Neural cell (in vitro differentiated cells): ENCODE data around the gene EPHA1. TPM values are rescaled to one million over a fixed set of nuclear protein-coding genes. Genes with fewer than 3 reads are reported as not detected.
"Not testable (repeated sequence)": the region's sequence is repeated elsewhere in the genome, so short reads cannot be mapped to it uniquely, and the experiment has no call there.

Experiments
- H2AFZ ChIP-seq: fragments of 200-600, 300-800 bp; sonication (generic), shearing (Covaris generic); 2 replicates; pipeline ENCODE4 v1.6.0; 2014; ENCODE audit warnings: low read depth, mild to moderate bottlenecking, antibody characterized with exemption, low read length, moderate library complexity
- H3F3A ChIP-seq: fragments of 200-600 bp; shearing (Covaris generic); 2 replicates; pipeline ENCODE4 v1.6.1; 2016; ENCODE audit warnings: mild to moderate bottlenecking, moderate library complexity, mixed read lengths, antibody characterized with exemption, low read length; ENCODE audit not compliant: insufficient read depth, poor library complexity, severe bottlenecking
- H3K27ac ChIP-seq: fragments of 200-600, 300-800 bp; sonication (generic), shearing (Covaris generic); 2 replicates; pipeline ENCODE4 v1.5.1; 2014; ENCODE audit warnings: mild to moderate bottlenecking, low read length, moderate library complexity
- H3K27me3 ChIP-seq: fragments of 300-800, 200-600 bp; sonication (generic), shearing (Covaris generic); 2 replicates; pipeline ENCODE4 v1.6.0; 2014; ENCODE audit warnings: mild to moderate bottlenecking, low read depth, low read length, moderate library complexity; ENCODE audit not compliant: insufficient read depth
- H3K36me3 ChIP-seq: fragments of 300-800, 200-600 bp; sonication (generic), shearing (Covaris generic); 2 replicates; pipeline ENCODE4 v1.5.1; 2014; ENCODE audit warnings: mild to moderate bottlenecking, antibody characterized with exemption, low read length, moderate library complexity; ENCODE audit not compliant: insufficient read depth
- H3K4me2 ChIP-seq: fragments of 300-800, 200-600 bp; sonication (generic), shearing (Covaris generic); 2 replicates; pipeline ENCODE4 v1.6.0; 2014; ENCODE audit warnings: mild to moderate bottlenecking, low read length
- H3K4me3 ChIP-seq: fragments of 300-800, 200-600 bp; sonication (generic), shearing (Covaris generic); 2 replicates; pipeline ENCODE4 v1.5.1; 2014; ENCODE audit warnings: mild to moderate bottlenecking, low read length, moderate library complexity
- H3K79me2 ChIP-seq: fragments of 200-600 bp; shearing (Covaris generic); replicated peaks from 2 replicates; pipeline ENCODE4 v1.6.0; 2014; ENCODE audit warnings: mild to moderate bottlenecking, low read length, moderate library complexity; ENCODE audit not compliant: insufficient read depth
- H3K9ac ChIP-seq: fragments of 300-800, 200-600 bp; sonication (generic), shearing (Covaris generic); 2 replicates; pipeline ENCODE4 v1.6.1; 2016; ENCODE audit warnings: mild to moderate bottlenecking, low read length, mixed read lengths
- H3K9me2 ChIP-seq: fragments of 200-600 bp; shearing (Covaris generic); 2 replicates; pipeline ENCODE4 v1.6.1; 2016; ENCODE audit warnings: mild to moderate bottlenecking, low read length, mixed read lengths; ENCODE audit not compliant: insufficient read depth
- H3K9me3 ChIP-seq: fragments of 200-600, 300-800 bp; sonication (generic), shearing (Covaris generic); 2 replicates; pipeline ENCODE4 v1.6.1; 2016; ENCODE audit warnings: mild to moderate bottlenecking, mixed run types, low read length, moderate library complexity, mixed read lengths
- H4K20me1 ChIP-seq: fragments of 200-600 bp; shearing (Covaris generic); 2 replicates; pipeline ENCODE4 v1.6.1; 2016; ENCODE audit warnings: mild to moderate bottlenecking, mixed run types; ENCODE audit not compliant: insufficient read depth
- CTCF ChIP-seq: fragments of 450-650 bp; IDR thresholded peaks from 2 replicates; pipeline ENCODE4 v1.5.1; 2014; ENCODE audit warnings: antibody characterized with exemption, mild to moderate bottlenecking, moderate library complexity; ENCODE audit not compliant: poor library complexity, severe bottlenecking
- EP300 ChIP-seq: fragments of 450-650 bp; conservative IDR thresholded peaks from 2 replicates; pipeline ENCODE4 v1.6.1; 2014; ENCODE audit warnings: antibody characterized with exemption, mild to moderate bottlenecking, moderate library complexity; ENCODE audit not compliant: poor library complexity, severe bottlenecking
- EZH2 ChIP-seq: fragments of 200-600, 300-800 bp; shearing (Covaris generic), sonication (generic); IDR thresholded peaks from 2 replicates; pipeline ENCODE4 v1.6.1; 2014; ENCODE audit warnings: antibody characterized with exemption, low read length, borderline replicate concordance, mild to moderate bottlenecking; ENCODE audit not compliant: insufficient read depth, poor library complexity, severe bottlenecking
- MXI1 ChIP-seq: fragments of 450-650 bp; conservative IDR thresholded peaks from 2 replicates; pipeline ENCODE4 v1.6.1; 2014; ENCODE audit warnings: antibody characterized with exemption, mild to moderate bottlenecking; ENCODE audit not compliant: poor library complexity, severe bottlenecking
- POLR2AphosphoS5 ChIP-seq: IDR thresholded peaks from 2 replicates; pipeline ENCODE4 v1.6.1; 2012
- RAD21 ChIP-seq: fragments of 450-650 bp; conservative IDR thresholded peaks from 2 replicates; pipeline ENCODE4 v1.6.1; 2014; ENCODE audit warnings: antibody characterized with exemption, mild to moderate bottlenecking, moderate library complexity
- REST ChIP-seq: IDR thresholded peaks from 2 replicates; pipeline ENCODE4 v1.6.1; 2012; ENCODE audit warnings: borderline replicate concordance
- SMC3 ChIP-seq: fragments of 450-650 bp; conservative IDR thresholded peaks from 2 replicates; pipeline ENCODE4 v1.6.1; 2014; ENCODE audit warnings: antibody characterized with exemption, mild to moderate bottlenecking, moderate library complexity; ENCODE audit not compliant: poor library complexity
- TAF1 ChIP-seq: IDR thresholded peaks from 2 replicates; pipeline ENCODE4 v1.6.1; 2012; ENCODE audit warnings: low read depth
- polyA plus RNA-seq: library from polyadenylated mRNA; depleted of rRNA; stranded (reverse); fragments of >200 nt; gene quantifications from 2 replicates; pipeline ENCODE4 v1.2.3, GENCODE V29; 2014

Gene EPHA1
- polyA plus RNA-seq, 1 donor from 2014 or later, result not detected

GRCh38 chr7:143393267-143394041 lies 15.2 kb downstream of the EPHA1 start:
- Histone ChIP-seq H3K36me3 (no peaks in the 10 kb centered on the region), H2AFZ (no peak overlapping the region), H3K4me3 (no peak overlapping the region), H3K27me3 (no peaks in the 10 kb centered on the region), H3K9me3 (no peaks in the 10 kb centered on the region), H3K9me2 (no peaks in the 10 kb centered on the region), H3K27ac (no peak overlapping the region), H3K9ac (no peak overlapping the region), H3K4me2 (no peak overlapping the region), H3K79me2 (no peaks in the 10 kb centered on the region), H3F3A (no peaks in the 10 kb centered on the region), H4K20me1 (no peaks in the 10 kb centered on the region)
- no peak for TF ChIP-seq RAD21
- TF ChIP-seq POLR2AphosphoS5, result no peak
- TF ChIP-seq SMC3, result no peak
- no peak for TF ChIP-seq EZH2
- no peak for TF ChIP-seq TAF1
- TF ChIP-seq EP300, result no peak
- no peak for TF ChIP-seq REST
- TF ChIP-seq MXI1, result no peak
- no peak for TF ChIP-seq CTCF

GRCh38 chr7:143392875-143393266 lies 15.8 kb downstream of the EPHA1 start:
- H3K4me2 ChIP-seq, result no peak overlapping the region
- no peaks in the 10 kb centered on the region for H3K27me3 ChIP-seq
- no peak overlapping the region for H2AFZ ChIP-seq
- no peaks in the 10 kb centered on the region for H3K79me2 ChIP-seq
- no peak overlapping the region for H3K9ac ChIP-seq
- H3K9me3 ChIP-seq, result no peaks in the 10 kb centered on the region
- no peak overlapping the region for H3K4me3 ChIP-seq
- H3F3A ChIP-seq, result no peaks in the 10 kb centered on the region
- no peak for TF ChIP-seq EP300
- TF ChIP-seq CTCF, result no peak
- no peak for TF ChIP-seq REST
- no peak for TF ChIP-seq SMC3
- TF ChIP-seq POLR2AphosphoS5, result no peak
- TF ChIP-seq MXI1, result no peak
- TF ChIP-seq RAD21, result no peak
- TF ChIP-seq TAF1, result no peak
- TF ChIP-seq EZH2, result no peak
- H3K27ac ChIP-seq, result no peak overlapping the region
- no peaks in the 10 kb centered on the region for H3K9me2 ChIP-seq
- no peaks in the 10 kb centered on the region for H4K20me1 ChIP-seq
- H3K36me3 ChIP-seq, result no peaks in the 10 kb centered on the region

- not testable (repeated sequence) for H3K4me2 ChIP-seq, H2AFZ ChIP-seq, H3K79me2 ChIP-seq, H3F3A ChIP-seq, H3K4me3 ChIP-seq, H3K9ac ChIP-seq, H3K36me3 ChIP-seq, H3K9me3 ChIP-seq, H3K9me2 ChIP-seq, H4K20me1 ChIP-seq, H3K27ac ChIP-seq, H3K27me3 ChIP-seq
Observed at GRCh38 chr7:143392427-143392826, 16.2 kb downstream of the EPHA1 start.
